Prostate gland (tissue), 2 donors: ENCODE results near the gene BRSK2.

Source experiments
- POLR2AphosphoS5 ChIP-seq: sonication (generic); formaldehyde crosslinking; IDR thresholded peaks from one replicate; pipeline ENCODE4 v1.6.1; 2017; ENCODE audit warnings: antibody characterized with exemption
- TF ChIP-seq, protein P1 (sequence below), 4 experiments: fragments of 200-600 bp in 2 of 4; fragments of 450-650 bp in 2 of 4; sonication (generic) in 2 of 4; IDR thresholded peaks; 1 replicate in 3 of 4; 2 replicates in 1 of 4; pipeline ENCODE4 v1.5.1; 2016 to 2019; ENCODE audit warnings: antibody characterized with exemption in 4 of 4, mild to moderate bottlenecking in 2 of 4, moderate library complexity in 2 of 4

DNA sequence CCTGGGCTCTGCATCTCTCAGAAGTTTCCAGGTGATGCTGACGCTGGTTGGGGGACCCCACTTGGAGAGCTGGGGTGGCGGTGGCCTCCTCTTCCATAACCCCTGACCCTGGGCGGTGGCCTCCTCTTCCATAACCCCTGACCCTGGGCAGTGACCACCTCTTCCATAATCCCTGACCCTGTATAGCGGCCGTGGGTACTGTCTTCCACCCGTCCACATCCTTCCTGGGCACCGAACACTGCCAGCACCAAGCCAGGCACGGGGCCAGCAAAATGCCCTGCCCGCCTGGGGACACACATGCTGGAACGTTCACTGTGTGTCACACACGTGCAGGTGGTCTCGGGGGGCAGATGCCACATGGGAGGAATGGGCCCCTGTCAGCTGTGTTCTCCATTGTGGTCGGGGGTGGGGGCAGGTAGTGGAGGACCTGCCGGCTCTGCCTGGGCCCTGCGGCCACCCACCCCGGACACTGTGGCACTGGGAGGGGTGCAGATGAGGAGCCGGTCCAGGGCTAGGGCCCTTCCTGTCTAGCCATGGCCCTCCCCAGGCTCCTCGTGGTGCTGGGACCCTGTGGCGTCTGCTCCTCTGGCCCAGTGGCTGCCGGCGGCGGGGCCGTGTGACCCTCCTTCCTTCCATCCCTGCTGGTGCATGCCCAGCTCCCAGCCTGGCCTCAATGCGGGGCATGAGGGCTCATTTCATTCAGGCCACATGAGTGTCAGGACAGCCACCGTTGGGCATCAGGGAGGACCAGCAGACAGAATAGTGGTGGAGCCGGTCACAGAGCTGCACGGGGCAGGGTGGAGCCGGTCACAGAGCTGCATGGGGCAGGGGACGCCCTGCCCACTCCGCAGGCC lies 10.8 kb downstream of the BRSK2 start:
- TF ChIP-seq, protein P1, sequence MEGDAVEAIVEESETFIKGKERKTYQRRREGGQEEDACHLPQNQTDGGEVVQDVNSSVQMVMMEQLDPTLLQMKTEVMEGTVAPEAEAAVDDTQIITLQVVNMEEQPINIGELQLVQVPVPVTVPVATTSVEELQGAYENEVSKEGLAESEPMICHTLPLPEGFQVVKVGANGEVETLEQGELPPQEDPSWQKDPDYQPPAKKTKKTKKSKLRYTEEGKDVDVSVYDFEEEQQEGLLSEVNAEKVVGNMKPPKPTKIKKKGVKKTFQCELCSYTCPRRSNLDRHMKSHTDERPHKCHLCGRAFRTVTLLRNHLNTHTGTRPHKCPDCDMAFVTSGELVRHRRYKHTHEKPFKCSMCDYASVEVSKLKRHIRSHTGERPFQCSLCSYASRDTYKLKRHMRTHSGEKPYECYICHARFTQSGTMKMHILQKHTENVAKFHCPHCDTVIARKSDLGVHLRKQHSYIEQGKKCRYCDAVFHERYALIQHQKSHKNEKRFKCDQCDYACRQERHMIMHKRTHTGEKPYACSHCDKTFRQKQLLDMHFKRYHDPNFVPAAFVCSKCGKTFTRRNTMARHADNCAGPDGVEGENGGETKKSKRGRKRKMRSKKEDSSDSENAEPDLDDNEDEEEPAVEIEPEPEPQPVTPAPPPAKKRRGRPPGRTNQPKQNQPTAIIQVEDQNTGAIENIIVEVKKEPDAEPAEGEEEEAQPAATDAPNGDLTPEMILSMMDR (IDR thresholded peaks at IDR 0.05) = no peak
- no peak for TF ChIP-seq POLR2AphosphoS5
